GM12891 (cell line): ENCODE measurements around the gene ZNF438.

Experiments
- POLR2A ChIP-seq: IDR thresholded peaks from 2 replicates; pipeline ENCODE4 v1.6.1; 2011; ENCODE audit warnings: low read depth, low read length, control low read depth
- POLR2AphosphoS5 ChIP-seq: IDR thresholded peaks from 2 replicates; pipeline ENCODE4 v1.6.1; 2011; ENCODE audit warnings: low read depth, low read length, control low read depth

GRCh38 chr10:30962522-30962921 is 69.1 kb downstream of the ZNF438 start:
- no peak for TF ChIP-seq POLR2AphosphoS5
- no peak for TF ChIP-seq POLR2A
